ENCODE data around the gene UQCC5. TPM values are rescaled to one million over a fixed set of nuclear protein-coding genes. Genes with fewer than 3 reads are reported as not detected.
"Not testable (repeated sequence)": the region's sequence is repeated elsewhere in the genome, so short reads cannot be mapped to it uniquely, and the experiment has no call there.

Gene UQCC5
- polyA plus RNA-seq, 1 of the 3 experiments (the other 2 are of a cell fraction), result 124 TPM

DNA sequence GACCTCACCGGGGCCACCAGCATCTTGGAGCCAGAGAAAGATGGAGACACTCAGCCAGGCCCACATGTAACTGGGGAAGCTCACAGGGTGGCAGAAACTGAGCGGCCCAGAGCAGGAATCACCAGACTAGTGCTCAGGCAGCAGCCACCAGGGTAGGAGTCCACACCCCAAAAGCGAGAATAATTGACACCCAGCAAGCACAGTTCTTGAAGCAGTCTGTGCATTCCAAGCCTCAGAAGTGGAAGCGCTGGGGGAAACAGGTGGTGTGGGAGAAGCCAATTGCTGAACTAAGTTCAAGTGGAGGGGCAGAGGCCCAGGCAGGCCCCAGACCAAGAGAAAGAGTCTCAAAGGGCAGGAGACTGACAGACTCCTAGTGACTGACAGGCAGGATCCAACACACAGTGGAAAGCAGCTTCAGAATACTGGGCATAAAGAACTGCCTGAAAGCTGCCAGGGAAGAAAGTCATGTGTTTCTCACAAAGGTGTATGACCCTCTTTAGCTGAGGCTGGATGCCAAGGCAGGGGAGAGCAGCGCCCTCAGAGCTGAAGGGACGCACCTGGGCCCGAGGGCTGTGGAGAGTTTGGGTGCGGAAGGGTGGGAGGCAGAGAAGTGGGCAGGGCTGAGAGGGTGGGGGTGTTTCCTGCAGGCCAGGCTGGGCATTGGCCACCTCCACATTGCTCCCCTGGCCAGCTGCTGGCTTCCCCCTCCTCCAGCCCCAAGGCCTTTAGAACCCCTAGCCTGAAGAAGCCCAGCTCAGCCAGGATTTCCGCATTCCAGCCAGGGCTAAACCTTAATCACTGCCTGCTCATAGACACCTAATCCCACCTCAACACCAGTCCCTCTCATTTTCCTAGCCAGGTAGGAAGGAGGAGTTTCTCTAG, 10.5 kb upstream of the UQCC5 start:
- Histone ChIP-seq H3K79me2 (ENCODE audit: insufficient read depth) (peaks cover 20% of the 10 kb centered on the region), H3K4me3 (ENCODE audit: low read depth in 2 of 2, low read length in 1 of 2) (no peak overlapping the region), H3K9ac (no peak overlapping the region), H2AFZ (ENCODE audit: low read depth) (no peak overlapping the region), H3K9me3 (no peaks in the 10 kb centered on the region), H3K4me2 (no peak overlapping the region), H3K27me3 (ENCODE audit: insufficient read depth) (no peaks in the 10 kb centered on the region), H3K9me2 (no peaks in the 10 kb centered on the region), H3F3A (replicated peaks; ENCODE audit: insufficient read depth) (no peaks in the 10 kb centered on the region), H3K36me3 (replicated peaks in 1 of 2; ENCODE audit: control insufficient read depth in 1 of 2, insufficient read depth in 2 of 2, low read length in 1 of 2) (peaks cover 19 to 50% of the 10 kb centered on the region in 2 experiments), H3K4me1 (ENCODE audit: control insufficient read depth in 1 of 2, insufficient read depth in 2 of 2, low read depth in 1 of 2, low read length in 1 of 2) (peaks cover 13 to 65% of the 10 kb centered on the region in 2 experiments; a peak in 3 of 4 replicates), H3K27ac (ENCODE audit: low read depth in 2 of 2, low read length in 1 of 2) (peak overlapping the region in 1 of 2 experiments; percentile 58; a peak in 2 of 4 replicates), H4K20me1 (ENCODE audit: insufficient read depth) (peaks cover 15% of the 10 kb centered on the region)
- DNase-seq, result peak; percentile 23
- ChIA-PET POLR2A (interaction anchor here (0.8 kb wide), 2 partner anchors 7 to 37 kb away, joined by 3 to 5 read pairs; no protein-coding TSS in a partner anchor), CTCF (interaction anchor here (0.8 to 2.9 kb wide), 4 partner anchors 10 to 54 kb away, joined by 4 to 13 read pairs (median 5); partner anchors contain the start of gene UQCC5)
- WGBS (ENCODE audit: low lambda C conversion rate), result 87% methylated on average over 9 of the region's 9 CpGs
- TF ChIP-seq NFIC (IDR thresholded peaks at IDR 0.05; ENCODE audit: borderline replicate concordance), result no peak

DNA sequence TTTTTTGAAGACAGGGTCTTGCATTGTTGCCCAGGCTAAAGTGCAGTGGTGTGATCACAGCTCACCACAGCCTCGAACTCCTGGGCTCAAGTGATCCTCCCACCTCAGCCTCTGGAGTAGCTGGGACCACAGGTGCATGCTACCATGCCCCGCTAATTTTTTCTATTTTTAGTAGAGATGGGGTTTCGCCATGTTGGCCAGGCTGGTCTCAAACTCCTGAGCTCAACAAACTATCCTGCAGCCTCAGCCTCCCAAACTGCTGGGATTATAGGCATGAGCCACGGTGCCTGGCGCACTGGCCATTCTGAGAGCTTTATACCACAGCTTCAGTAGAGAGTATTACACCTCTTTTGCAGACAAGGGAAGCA, 9.8 kb upstream of the UQCC5 start:
- ChIA-PET CTCF (interaction anchor here (0.8 to 2.9 kb wide), 4 partner anchors 10 to 55 kb away, joined by 4 to 13 read pairs (median 5); partner anchors contain the start of gene UQCC5), POLR2A (interaction anchor here (0.6 to 0.8 kb wide), 3 partner anchors 8 to 179 kb away, joined by 3 to 5 read pairs (median 3); partner anchors contain the start of gene GLT8D1)
- H3K27ac ChIP-seq (ENCODE audit: low read depth in 2 of 2, low read length in 1 of 2); H3F3A ChIP-seq (replicated peaks; ENCODE audit: insufficient read depth); H3K9me3 ChIP-seq; H3K9me2 ChIP-seq; H3K4me2 ChIP-seq; DNase-seq; H3K27me3 ChIP-seq (ENCODE audit: insufficient read depth); H3K4me3 ChIP-seq (ENCODE audit: low read depth in 2 of 2, low read length in 1 of 2); H2AFZ ChIP-seq (ENCODE audit: low read depth); H3K9ac ChIP-seq: not testable (repeated sequence)
- Histone ChIP-seq H3K4me1 (ENCODE audit: control insufficient read depth in 1 of 2, insufficient read depth in 2 of 2, low read depth in 1 of 2, low read length in 1 of 2) (peaks cover 19 to 72% of the 10 kb centered on the region in 2 experiments), H3K36me3 (replicated peaks in 1 of 2; ENCODE audit: control insufficient read depth in 1 of 2, insufficient read depth in 2 of 2, low read length in 1 of 2) (peaks cover 19 to 50% of the 10 kb centered on the region in 2 experiments), H4K20me1 (ENCODE audit: insufficient read depth) (peaks cover 22% of the 10 kb centered on the region), H3K79me2 (ENCODE audit: insufficient read depth) (peaks cover 27% of the 10 kb centered on the region)
- WGBS (ENCODE audit: low lambda C conversion rate), result 98% methylated on average over 5 of the region's 5 CpGs

DNA sequence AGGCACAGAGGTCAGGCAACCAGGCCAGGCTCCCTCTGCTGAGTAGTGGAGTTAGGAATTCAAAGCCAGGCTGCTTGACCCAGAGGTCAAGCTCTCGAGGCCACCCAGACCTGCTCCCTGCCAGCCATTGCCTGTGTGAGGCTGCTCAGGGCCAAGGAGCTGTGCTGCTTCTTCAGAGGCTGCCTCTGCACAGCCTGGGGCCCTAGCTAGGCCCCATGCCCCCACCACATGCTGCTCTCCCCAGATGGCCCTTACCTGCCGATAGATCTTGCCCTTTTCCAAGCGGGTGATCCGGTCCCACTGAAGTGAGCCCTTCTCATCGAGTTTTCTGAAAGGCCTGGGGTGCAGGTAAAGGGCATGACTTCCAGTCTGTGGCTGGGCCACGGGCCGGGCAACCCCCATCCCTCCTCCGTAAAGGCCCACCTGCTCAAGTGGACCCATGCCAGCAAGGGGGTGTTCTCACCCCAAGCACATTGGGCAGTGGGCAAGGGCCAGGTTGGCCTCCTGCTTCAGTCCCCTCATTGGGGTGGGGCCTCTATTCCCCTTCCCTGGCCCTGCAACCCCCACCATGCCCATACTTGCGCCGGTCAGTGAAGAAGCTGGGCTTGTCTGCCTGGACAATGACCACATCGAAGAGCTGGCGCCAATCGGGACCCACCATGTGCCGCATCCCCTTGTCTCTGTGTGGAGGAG, 9.2 kb upstream of the UQCC5 start:
- H3K4me3 ChIP-seq (ENCODE audit: low read depth in 2 of 2, low read length in 1 of 2), result no peak overlapping the region
- peaks cover 27% of the 10 kb centered on the region for H4K20me1 ChIP-seq (ENCODE audit: insufficient read depth)
- H3K4me1 ChIP-seq (ENCODE audit: control insufficient read depth in 1 of 2, insufficient read depth in 2 of 2, low read depth in 1 of 2, low read length in 1 of 2), result peaks cover 24 to 77% of the 10 kb centered on the region in 2 experiments
- H3K36me3 ChIP-seq (replicated peaks in 1 of 2; ENCODE audit: control insufficient read depth in 1 of 2, insufficient read depth in 2 of 2, low read length in 1 of 2), result peaks cover 19 to 52% of the 10 kb centered on the region in 2 experiments
- CTCF ChIA-PET, result interaction anchor here (1.3 to 2.9 kb wide), 3 partner anchors 9 to 56 kb away, joined by 4 to 13 read pairs (median 6); partner anchors contain the start of gene UQCC5
- H3K27ac ChIP-seq (ENCODE audit: low read depth in 2 of 2, low read length in 1 of 2), result no peak overlapping the region; a peak in 1 of 4 replicates
- H3K9me2 ChIP-seq, result no peaks in the 10 kb centered on the region
- POLR2A ChIA-PET, result interaction anchor here (0.6 to 0.8 kb wide), 3 partner anchors 9 to 178 kb away, joined by 3 to 5 read pairs (median 3); partner anchors contain the start of gene GLT8D1
- no peak overlapping the region for H3K4me2 ChIP-seq
- peaks cover 33% of the 10 kb centered on the region for H3K79me2 ChIP-seq (ENCODE audit: insufficient read depth)
- 100% methylated on average over 6 of the region's 14 CpGs for WGBS (ENCODE audit: low lambda C conversion rate)
- no peaks in the 10 kb centered on the region for H3K27me3 ChIP-seq (ENCODE audit: insufficient read depth)
- H3F3A ChIP-seq (replicated peaks; ENCODE audit: insufficient read depth), result no peaks in the 10 kb centered on the region
- H3K9ac ChIP-seq, result no peak overlapping the region
- no peaks in the 10 kb centered on the region for H3K9me3 ChIP-seq
- H2AFZ ChIP-seq (ENCODE audit: low read depth), result no peak overlapping the region
- no peak for TF ChIP-seq FOSL2 (IDR thresholded peaks at IDR 0.05; ENCODE audit: borderline replicate concordance, low read depth)
- TF ChIP-seq SIN3A (IDR thresholded peaks at IDR 0.05; ENCODE audit: borderline replicate concordance, low read depth, low read length), result no peak
- no peak for TF ChIP-seq TCF12 (IDR thresholded peaks at IDR 0.05)
- no peak for TF ChIP-seq NFIC (IDR thresholded peaks at IDR 0.05; ENCODE audit: borderline replicate concordance)
- TF ChIP-seq RCOR1 (IDR thresholded peaks at IDR 0.05; ENCODE audit: low read length), result no peak
- TF ChIP-seq GATA2 (CRISPR knock-in tag; IDR thresholded peaks at IDR 0.05), result no peak
- no peak for TF ChIP-seq CHD2 (IDR thresholded peaks at IDR 0.05; ENCODE audit: low read length, partially characterized antibody)
- no peak for TF ChIP-seq EP300 (IDR thresholded peaks at IDR 0.05; ENCODE audit: borderline replicate concordance in 1 of 2, low read depth in 1 of 2, low read length in 1 of 2)
- no peak for TF ChIP-seq NRF1 (IDR thresholded peaks at IDR 0.05; ENCODE audit: low read depth, low read length)
- TF ChIP-seq JUND (IDR thresholded peaks at IDR 0.05), result no peak
- TF ChIP-seq EZH2phosphoT487 (IDR thresholded peaks at IDR 0.05; ENCODE audit: borderline replicate concordance, low read depth), result no peak
- TF ChIP-seq, protein P1, sequence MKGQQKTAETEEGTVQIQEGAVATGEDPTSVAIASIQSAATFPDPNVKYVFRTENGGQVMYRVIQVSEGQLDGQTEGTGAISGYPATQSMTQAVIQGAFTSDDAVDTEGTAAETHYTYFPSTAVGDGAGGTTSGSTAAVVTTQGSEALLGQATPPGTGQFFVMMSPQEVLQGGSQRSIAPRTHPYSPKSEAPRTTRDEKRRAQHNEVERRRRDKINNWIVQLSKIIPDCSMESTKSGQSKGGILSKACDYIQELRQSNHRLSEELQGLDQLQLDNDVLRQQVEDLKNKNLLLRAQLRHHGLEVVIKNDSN (IDR thresholded peaks at IDR 0.05; ENCODE audit: borderline replicate concordance, low read depth), result no peak
- TF ChIP-seq TEAD4 (IDR thresholded peaks at IDR 0.05; ENCODE audit: borderline replicate concordance, insufficient read depth), result no peak
- TF ChIP-seq, protein P2, sequence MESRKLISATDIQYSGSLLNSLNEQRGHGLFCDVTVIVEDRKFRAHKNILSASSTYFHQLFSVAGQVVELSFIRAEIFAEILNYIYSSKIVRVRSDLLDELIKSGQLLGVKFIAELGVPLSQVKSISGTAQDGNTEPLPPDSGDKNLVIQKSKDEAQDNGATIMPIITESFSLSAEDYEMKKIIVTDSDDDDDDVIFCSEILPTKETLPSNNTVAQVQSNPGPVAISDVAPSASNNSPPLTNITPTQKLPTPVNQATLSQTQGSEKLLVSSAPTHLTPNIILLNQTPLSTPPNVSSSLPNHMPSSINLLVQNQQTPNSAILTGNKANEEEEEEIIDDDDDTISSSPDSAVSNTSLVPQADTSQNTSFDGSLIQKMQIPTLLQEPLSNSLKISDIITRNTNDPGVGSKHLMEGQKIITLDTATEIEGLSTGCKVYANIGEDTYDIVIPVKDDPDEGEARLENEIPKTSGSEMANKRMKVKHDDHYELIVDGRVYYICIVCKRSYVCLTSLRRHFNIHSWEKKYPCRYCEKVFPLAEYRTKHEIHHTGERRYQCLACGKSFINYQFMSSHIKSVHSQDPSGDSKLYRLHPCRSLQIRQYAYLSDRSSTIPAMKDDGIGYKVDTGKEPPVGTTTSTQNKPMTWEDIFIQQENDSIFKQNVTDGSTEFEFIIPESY (IDR thresholded peaks at IDR 0.05; ENCODE audit: borderline replicate concordance, low read depth), result no peak
- no peak for TF ChIP-seq GABPA (IDR thresholded peaks at IDR 0.05; ENCODE audit: low read depth)
- DNase-seq, result no peak

Measured in SK-N-SH (cell line).